ENCODE measurements around the gene ENPP1. TPM values are rescaled to one million over a fixed set of nuclear protein-coding genes. Genes with fewer than 3 reads are reported as not detected.

Gene ENPP1
- total and polyA plus RNA-seq, 2 donors (not counting 1 experiment from before 2014, with no cell fraction given) = 48.6 to 85.4 TPM

DNA sequence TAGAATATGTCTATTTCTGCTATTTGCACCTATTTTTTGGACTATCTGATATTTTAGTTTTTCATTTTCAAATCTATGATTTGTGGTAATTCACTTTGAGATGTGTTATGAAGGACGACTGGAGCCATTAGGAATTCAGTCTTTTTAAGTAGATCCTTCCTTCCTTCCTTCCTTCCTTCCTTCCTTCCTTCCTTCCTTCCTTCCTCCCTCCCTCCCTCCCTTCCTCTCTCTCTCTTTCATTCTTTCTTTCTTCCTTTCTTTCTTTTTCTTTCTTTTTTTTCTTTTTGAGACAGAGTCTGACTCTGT lies 46.1 kb upstream of the ENPP1 start:
- Histone ChIP-seq H3K36me3 (ENCODE audit: control insufficient read depth, insufficient read depth, low read length) (no peaks in the 10 kb centered on the region), H3K4me2 (ENCODE audit: extremely low read depth, insufficient read depth, low read length) (peak overlapping the region; percentile 2), H3K9me3 (ENCODE audit: control insufficient read depth, insufficient read depth, low read depth, low read length) (no peaks in the 10 kb centered on the region), H2AFZ (ENCODE audit: low read length) (no peak overlapping the region), H3K79me2 (ENCODE audit: control insufficient read depth, insufficient read depth, low read length) (no peaks in the 10 kb centered on the region), H3K27me3 (ENCODE audit: control insufficient read depth, insufficient read depth, low read length) (no peaks in the 10 kb centered on the region), H3K4me3 (replicated peaks in 1 of 4; ENCODE audit: control extremely low read depth in 1 of 4, insufficient read depth in 1 of 4, low read depth in 3 of 4, low read length in 4 of 4) (no peak overlapping the region), H4K20me1 (ENCODE audit: control insufficient read depth, extremely low read depth, insufficient read depth, low read length) (no peaks in the 10 kb centered on the region), H3K9ac (ENCODE audit: insufficient read depth, low read length) (no peak overlapping the region), H3K27ac (ENCODE audit: insufficient read depth, low read length) (no peak overlapping the region), H3K4me1 (ENCODE audit: control insufficient read depth, extremely low read depth, insufficient read depth, low read length) (peaks cover 18% of the 10 kb centered on the region)
- no peak for DNase-seq (ENCODE audit: low read depth in 2 of 2)
- TF ChIP-seq EZH2 (IDR thresholded peaks at IDR 0.05; ENCODE audit: low read length, missing control alignments) (no peak), CTCF (conservative IDR thresholded peaks at IDR 0.05 in 1 of 2, IDR thresholded peaks at IDR 0.05 in 1 of 2; ENCODE audit: low read depth in 1 of 2, low read length in 2 of 2) (no peak)

- no peaks in the 10 kb centered on the region for H4K20me1 ChIP-seq (ENCODE audit: control insufficient read depth, extremely low read depth, insufficient read depth, low read length)
- TF ChIP-seq CTCF (conservative IDR thresholded peaks at IDR 0.05 in 1 of 2, IDR thresholded peaks at IDR 0.05 in 1 of 2; ENCODE audit: low read depth in 1 of 2, low read length in 2 of 2) (no peak), EZH2 (IDR thresholded peaks at IDR 0.05; ENCODE audit: low read length, missing control alignments) (no peak)
- peak in 1 of 2 donors; percentile 62 for DNase-seq (ENCODE audit: low read depth in 2 of 2)
- H3K9me3 ChIP-seq (ENCODE audit: control insufficient read depth, insufficient read depth, low read depth, low read length) = no peaks in the 10 kb centered on the region
- H3K4me1 ChIP-seq (ENCODE audit: control insufficient read depth, extremely low read depth, insufficient read depth, low read length) = peaks cover 18% of the 10 kb centered on the region
- no peak overlapping the region for H3K4me3 ChIP-seq (replicated peaks in 1 of 4; ENCODE audit: control extremely low read depth in 1 of 4, insufficient read depth in 1 of 4, low read depth in 3 of 4, low read length in 4 of 4)
- no peaks in the 10 kb centered on the region for H3K27me3 ChIP-seq (ENCODE audit: control insufficient read depth, insufficient read depth, low read length)
- no peak overlapping the region for H3K4me2 ChIP-seq (ENCODE audit: extremely low read depth, insufficient read depth, low read length)
- no peaks in the 10 kb centered on the region for H3K36me3 ChIP-seq (ENCODE audit: control insufficient read depth, insufficient read depth, low read length)
- H3K9ac ChIP-seq (ENCODE audit: insufficient read depth, low read length) = no peak overlapping the region
- H2AFZ ChIP-seq (ENCODE audit: low read length) = no peak overlapping the region
- H3K27ac ChIP-seq (ENCODE audit: insufficient read depth, low read length) = no peak overlapping the region
- no peaks in the 10 kb centered on the region for H3K79me2 ChIP-seq (ENCODE audit: control insufficient read depth, insufficient read depth, low read length)
Observed at GRCh38 chr6:131762984-131763383, 44.8 kb upstream of the ENPP1 start.

DNA sequence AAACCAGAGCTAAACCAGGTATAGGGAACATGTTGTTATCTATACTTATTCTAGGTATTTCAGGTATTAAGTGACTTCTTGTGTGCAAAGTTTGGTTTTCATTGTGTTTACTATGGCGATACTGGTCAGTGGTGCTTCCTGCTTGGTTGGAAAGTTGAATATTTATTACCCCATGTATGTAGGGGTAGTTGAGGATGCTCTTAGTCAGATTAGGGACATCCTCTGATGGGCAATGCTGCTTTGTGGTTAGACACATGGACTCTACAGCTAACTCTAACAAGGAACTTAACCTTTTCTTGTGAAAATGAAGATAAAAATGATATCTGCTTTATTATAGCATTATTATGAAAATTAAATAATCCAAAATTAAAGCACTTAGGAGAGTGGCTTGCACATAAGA lies 44.1 kb upstream of the ENPP1 start:
- no peak for TF ChIP-seq CTCF (conservative IDR thresholded peaks at IDR 0.05 in 1 of 2, IDR thresholded peaks at IDR 0.05 in 1 of 2; ENCODE audit: low read depth in 1 of 2, low read length in 2 of 2)
- TF ChIP-seq EZH2 (IDR thresholded peaks at IDR 0.05; ENCODE audit: low read length, missing control alignments) = no peak
- no peaks in the 10 kb centered on the region for H3K27me3 ChIP-seq (ENCODE audit: control insufficient read depth, insufficient read depth, low read length)
- peaks cover 18% of the 10 kb centered on the region for H3K4me1 ChIP-seq (ENCODE audit: control insufficient read depth, extremely low read depth, insufficient read depth, low read length)
- no peak overlapping the region for H3K4me3 ChIP-seq (replicated peaks in 1 of 4; ENCODE audit: control extremely low read depth in 1 of 4, insufficient read depth in 1 of 4, low read depth in 3 of 4, low read length in 4 of 4)
- no peak overlapping the region for H3K4me2 ChIP-seq (ENCODE audit: extremely low read depth, insufficient read depth, low read length)
- H3K36me3 ChIP-seq (ENCODE audit: control insufficient read depth, insufficient read depth, low read length) = no peaks in the 10 kb centered on the region
- H3K9me3 ChIP-seq (ENCODE audit: control insufficient read depth, insufficient read depth, low read depth, low read length) = no peaks in the 10 kb centered on the region
- no peak for DNase-seq (ENCODE audit: low read depth in 2 of 2)
- H2AFZ ChIP-seq (ENCODE audit: low read length) = no peak overlapping the region
- no peaks in the 10 kb centered on the region for H3K79me2 ChIP-seq (ENCODE audit: control insufficient read depth, insufficient read depth, low read length)
- no peaks in the 10 kb centered on the region for H4K20me1 ChIP-seq (ENCODE audit: control insufficient read depth, extremely low read depth, insufficient read depth, low read length)
- H3K27ac ChIP-seq (ENCODE audit: insufficient read depth, low read length) = no peak overlapping the region
- H3K9ac ChIP-seq (ENCODE audit: insufficient read depth, low read length) = no peak overlapping the region
